GM18526 (cell line): ENCODE data around the gene ACER3.

ENCODE experiments used
- POLR2A ChIP-seq: IDR thresholded peaks from 3 replicates; pipeline ENCODE4 v1.6.1; 2011; ENCODE audit not compliant: insufficient read length; ENCODE audit errors: extremely low read depth

Gene ACER3

DNA sequence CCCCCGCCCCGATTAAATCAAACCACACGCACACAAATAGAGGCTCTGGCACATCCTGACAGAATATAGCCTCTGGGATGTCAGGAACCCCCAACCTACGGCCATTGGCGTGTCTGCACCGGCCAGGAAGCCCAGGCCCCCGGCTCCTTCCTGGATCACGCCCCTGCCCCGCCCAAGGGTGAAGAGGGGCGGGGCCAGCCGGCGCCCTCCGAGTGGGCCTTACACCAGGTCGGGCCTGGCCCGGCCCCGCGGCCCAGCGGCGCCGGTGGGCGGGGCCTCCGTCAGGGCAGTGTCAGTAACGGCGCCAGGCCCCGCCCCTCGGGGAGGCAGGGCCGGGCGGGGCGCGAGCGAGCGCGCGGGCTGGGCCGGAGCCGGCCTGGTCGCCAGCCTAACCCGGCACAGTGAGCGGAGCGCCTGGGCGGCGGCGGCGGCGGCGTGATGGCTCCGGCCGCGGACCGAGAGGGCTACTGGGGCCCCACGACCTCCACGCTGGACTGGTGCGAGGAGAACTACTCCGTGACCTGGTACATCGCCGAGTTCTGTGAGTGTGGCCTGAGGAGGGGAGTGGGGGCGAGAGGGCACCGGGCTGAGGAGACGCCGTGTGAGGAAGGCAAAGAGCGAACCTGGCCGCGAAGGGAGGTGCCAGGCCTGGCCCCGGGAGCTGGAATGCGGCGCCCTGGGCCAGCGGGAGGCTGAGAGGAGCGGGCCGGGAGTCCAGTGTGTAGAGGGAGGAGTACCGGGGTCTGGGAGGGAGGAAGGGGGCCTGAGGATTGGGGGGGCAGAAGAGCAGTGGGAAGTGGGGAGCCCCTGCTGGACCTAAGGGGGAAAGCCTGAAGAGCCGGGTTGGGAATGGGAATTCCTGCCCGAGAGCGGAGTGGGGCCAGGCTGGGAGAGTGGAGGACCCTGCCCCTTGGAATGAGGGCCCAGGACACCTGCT is at the start of gene ACER3:
Gene ACER3 (plus strand): TSS at position 380 of the 937 bp plus-strand sequence. CDS start 59 bp downstream, at position 439.
- peak; percentile 72 for TF ChIP-seq POLR2A

DNA sequence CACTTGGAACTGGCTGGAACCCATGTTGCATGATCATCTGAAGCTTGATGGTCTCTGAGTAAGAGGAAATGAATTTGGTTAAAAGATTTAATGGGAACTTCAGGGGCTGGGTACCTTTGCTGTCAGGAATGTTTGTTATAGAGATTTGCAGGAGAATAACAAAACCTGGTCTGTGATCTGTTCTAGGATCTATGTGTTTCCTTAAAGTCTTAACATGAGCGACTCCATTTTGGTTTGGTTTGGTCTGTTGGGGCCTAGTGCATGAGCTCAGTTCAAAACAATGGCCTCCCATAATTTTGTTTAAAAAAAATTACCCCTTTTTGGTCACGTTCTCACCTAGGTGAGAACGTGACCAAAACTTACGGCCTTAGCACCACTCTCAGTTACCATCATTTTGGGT is 49.5 kb upstream of the ACER3 start:
- TF ChIP-seq POLR2A, result no peak

DNA sequence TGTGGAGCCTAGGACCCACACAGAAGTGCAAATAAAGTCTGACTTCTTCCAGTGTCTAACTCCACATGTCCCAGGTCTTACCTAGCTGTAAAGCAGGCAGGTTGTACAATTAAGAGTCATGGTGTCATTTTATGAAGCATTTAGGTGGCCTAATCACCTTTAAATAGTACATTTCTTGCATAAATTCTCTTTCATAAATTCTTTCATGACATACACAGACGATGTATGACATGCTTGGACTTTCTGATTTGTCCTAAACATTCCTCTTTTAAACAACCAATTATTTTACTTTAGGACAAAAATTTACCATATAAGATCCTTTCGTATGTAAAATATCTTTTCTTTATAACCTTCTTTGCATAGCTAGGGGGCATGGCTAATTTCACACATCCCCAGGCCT is 46.3 kb upstream of the ACER3 start:
- no peak for TF ChIP-seq POLR2A

DNA sequence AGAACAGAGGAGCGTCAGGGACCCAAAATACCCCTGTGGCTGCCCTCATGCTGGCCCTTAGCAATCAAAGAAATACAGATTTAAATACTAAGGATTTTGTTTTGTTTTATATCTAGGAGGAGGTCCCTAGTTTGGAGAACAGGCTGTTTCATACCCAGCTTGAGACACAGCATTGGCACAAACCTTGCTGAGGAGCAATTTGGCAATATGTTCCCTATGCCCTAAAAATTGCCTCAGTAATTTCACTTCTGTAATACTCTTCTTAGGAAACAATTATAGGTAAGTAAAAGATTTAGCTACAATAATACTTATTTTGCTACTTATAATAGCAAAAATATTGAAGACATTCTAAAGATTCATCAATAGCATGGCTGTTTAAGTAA is 40.5 kb upstream of the ACER3 start:
- no peak for TF ChIP-seq POLR2A

DNA sequence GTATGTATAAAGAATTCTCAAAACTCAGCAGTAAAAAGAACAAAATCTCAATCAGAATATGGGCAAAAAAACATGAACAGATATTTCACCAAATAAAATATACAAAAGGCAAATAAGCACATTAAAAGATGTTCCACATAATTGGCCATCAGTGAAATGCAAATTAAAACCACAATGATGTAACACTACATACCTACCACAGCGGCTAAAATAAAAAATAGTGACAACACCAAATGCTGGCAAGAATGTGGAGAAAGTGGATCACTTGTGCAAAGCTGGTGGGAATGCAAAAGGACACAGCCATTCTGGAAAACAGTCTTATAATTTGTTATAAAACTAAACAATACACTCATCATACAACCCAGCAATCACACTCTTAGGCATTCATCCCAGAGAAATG is 38.3 kb upstream of the ACER3 start:
- no peak for TF ChIP-seq POLR2A

DNA sequence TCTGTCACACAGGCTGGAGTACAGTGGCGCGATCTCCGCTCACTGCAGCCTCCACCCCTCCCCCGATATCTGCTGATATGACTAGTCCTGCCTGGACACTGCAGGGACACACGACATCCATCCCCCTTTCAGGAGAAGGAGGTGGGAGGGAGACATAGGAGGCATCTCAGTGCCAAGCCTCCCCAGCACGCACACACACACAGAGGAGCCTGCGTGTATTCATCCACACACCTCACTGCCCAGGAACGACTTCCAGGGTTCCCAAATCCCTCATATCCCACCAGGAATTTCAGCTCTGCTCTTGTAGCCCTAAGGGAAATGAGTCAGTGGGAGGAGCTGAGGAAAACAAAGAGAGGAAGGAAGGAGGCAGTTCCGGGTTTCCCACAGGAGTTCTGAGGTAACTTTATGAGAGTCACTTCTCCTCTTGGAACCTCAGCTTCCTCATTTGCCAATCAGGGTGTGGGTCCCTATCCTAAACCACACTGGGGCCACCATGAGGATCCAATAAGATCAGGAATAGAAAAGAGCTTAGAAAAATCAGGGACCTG is 37.2 kb upstream of the ACER3 start:
- no peak for TF ChIP-seq POLR2A

DNA sequence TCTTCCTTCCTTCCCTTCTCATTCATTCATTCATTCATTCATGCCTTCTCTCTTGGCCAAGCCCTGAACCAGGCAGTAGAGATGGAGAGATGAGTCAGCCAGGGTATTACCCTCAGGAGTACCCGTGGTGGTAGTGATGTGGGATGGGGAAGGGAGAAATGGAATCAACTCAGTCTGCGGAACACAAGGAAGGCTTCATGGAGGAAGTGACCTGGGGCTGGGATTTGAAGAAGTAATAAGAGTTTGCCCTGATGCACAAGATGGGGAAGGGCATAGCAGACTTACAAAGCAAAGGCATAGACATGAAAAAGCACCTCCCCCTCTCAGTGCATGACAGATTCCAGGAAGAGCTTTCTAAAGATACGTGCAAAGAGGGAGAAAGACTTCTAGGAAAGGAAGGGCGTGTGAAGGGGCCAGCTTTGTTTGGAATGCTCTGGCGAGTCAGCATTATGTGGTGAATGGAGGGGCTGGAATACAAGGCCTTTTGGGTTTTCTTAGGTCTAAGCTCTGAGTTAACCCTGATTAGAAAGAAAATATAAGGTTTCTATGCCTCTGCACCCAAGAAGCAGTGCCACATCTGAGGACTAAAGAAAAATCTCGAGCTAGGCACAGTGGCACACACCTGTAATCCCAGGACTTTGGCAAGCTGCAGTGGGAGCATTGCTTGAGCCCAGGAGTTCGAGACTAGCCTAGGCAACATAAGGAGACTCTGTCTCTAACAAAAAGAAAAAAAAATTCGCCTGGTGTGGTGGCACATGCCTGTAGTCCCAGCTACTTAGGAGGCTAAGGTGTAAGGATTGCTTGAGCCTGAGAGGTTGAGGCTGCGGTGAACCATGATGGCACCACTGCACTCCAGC is 36.4 kb upstream of the ACER3 start:
- no peak for TF ChIP-seq POLR2A

DNA sequence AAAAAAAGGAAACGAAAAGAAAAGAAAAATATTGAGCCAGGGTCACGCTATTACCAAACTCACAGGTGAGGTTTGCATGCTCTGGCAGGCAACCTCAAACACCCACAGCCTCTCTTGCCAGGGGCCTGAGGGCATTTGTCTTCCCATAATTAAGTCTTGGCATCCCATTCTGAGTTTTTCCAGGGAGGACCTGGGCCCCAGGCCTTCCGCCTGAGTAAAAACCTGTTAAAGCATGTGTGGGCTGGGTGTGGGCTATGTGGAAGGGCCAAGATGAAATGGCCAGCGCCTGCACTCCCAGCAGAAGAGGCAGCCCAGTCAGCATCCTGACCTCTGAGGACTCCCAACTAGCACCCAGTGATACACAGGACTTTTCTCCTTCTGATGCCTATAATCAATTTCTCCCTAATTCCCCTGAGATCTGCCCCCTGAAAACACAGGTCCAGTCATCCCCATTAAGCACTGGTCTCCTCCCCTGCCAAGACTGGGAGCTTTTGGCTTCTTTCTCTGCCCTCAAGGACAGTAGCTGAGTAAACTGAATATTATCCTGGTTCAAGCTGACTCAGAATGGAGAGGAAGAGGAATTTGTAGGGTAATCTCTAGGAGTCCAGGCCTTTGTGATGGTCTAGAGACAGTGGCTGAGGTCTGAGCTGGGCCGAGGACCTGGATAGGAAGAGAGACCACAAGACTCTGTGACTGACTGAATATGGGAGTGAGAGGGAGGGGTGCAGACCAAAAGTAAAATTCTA is 35.6 kb upstream of the ACER3 start:
- no peak for TF ChIP-seq POLR2A

DNA sequence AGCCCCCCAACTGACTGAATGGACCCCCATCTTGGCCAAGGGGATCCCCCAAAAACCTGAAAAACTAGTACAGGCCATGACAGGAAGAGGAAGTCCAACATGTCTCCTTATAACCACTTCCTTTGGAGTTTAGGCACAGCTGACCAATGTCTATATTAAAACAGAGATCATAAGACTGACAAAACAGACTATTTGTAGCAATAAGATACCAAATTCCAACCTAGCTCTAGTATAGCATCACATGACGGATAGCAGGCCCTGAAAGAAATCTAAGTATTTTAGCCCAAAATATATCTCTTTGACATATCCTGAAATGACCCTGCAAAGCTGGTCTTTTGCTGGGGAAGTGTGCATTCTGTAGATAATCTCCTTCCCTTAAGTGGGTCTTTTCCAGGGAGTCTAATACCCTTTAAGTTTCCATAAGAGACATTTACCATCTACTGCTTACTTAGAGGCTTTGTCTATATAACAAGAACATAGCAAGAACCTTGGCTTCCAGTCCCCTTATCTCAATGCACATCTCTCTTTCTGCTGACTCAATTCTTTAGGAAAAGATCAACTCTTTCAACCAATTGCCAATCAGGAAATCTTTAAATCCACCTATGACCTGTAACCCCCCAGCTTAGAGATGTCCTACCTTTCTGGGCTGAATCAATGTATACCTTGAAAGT is 34.9 kb upstream of the ACER3 start:
- TF ChIP-seq POLR2A, result no peak

DNA sequence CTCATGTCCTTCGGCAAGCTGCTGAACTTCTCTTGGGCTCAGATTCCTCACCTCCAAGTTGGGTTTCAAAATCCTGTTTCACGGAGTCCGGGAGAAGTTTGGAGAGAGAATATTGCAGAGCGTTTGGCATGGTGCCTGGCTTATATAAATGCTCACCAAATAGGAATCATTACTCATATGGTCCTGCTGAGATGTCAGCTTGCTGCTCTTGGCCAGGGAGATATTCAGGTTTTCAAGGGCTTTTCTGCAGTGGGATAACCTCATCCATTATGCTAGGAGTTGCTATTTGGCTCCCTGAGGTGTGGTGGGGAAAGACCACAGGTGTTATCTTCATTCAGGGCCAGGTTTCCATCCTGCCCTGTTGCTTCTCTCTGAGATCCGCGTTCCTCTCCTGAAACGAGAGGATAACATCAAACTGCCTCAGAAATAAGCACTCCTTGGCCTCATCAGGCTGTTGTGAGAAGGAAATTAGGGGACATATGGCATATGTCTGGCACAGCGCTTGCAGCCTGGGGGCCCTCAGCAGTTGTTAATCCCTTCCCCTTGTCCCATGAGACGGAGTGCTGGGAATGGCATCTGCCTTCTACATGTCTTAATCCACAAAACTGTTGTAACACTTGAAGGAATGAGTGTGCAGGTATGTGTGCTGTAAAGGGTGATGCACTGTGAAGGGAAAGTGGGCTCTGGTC is 29.9 kb upstream of the ACER3 start:
- no peak for TF ChIP-seq POLR2A

DNA sequence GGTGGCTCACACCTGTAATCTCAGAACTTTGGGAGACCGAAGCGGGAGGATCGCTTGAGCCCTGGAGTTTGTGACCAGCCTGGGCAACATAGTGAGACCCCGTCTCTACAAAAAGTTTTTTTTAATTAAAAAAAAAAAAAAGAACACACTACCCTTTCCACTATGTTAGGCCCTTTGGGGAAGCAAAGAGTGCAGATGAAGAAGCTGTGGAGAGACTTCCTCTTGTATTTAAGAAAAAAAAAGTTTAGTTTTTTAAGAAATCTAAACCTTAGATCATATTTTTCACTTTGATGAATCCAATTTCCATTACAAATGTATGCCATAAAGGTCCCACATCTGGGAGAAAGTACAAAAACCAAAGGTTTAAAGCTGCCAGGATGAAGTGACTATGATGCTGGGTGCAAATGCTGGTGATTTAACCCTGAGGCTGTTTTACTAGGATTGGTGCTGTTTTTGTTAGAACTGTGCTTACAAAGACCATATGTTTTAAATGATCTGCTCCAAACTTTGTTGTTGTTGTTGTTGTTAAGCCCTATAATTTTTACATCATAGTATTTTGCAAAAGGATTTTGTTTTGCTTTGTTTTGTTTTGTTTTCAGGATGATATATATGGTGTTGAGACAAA is 28.9 kb upstream of the ACER3 start:
- no peak for TF ChIP-seq POLR2A

DNA sequence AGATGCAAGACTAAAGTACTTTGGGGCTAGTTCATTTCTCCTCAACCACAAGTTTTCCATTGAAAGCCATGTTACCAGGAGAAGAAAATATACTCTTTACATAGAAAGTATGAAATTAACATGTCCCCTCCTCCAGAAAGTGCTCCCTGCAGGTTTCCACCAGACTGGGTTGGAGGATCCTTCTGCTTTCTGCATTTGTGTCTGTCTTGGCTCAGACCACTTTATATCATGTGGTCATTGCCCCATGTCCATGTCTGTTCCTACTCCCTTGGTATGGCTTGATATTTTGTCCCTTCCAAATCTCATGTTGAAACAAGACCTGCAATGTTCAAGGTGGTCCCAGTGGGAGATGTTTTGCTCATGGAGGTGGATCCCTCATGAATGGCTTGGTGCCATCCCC is 28.4 kb upstream of the ACER3 start:
- no peak for TF ChIP-seq POLR2A

DNA sequence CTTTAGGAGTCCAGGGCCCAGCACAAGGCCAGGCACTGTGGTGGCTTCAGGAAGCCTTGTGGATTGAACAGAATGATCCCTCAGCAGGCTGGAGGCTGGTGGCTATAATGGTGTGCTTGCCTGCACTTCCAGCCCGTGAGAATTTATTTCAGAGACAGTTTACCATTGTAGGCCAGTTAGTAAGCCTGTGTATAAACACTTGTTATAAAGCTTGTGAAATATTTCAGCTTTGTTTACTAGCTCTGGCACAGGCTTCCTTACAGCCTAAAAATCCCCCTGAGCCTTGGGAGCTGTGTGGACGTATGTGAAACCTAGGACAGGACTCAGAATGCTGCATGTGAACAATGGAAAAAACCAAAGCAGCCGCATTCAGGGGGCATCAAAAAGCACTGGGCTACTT is 26.6 kb upstream of the ACER3 start:
- TF ChIP-seq POLR2A, result no peak

DNA sequence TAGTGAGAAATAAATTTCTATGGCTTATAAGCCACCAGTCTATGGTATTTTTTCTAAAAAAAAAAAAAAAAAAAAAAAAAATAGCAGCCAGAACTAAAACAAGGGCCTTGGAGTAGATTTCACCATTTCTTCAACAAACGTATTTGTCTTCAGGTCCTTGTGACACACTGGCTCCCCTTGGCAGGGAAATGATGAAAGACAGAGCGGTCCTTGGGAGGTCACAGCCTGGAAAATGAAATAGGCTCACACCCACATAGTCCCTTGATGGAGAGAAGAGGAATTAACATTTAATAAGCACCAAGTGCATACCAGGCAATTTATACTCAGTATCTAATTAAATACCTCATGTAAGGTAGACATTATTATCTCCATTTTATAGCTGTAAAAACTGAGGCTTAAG is 25.7 kb upstream of the ACER3 start:
- no peak for TF ChIP-seq POLR2A
